Lung (tissue), 12 donors: ENCODE data around the gene PTPRU. TPM values are rescaled to one million over a fixed set of nuclear protein-coding genes. Genes with fewer than 3 reads are reported as not detected.

ENCODE experiments used
- ATAC-seq: fragments of 200-7000 bp; cut with Tn5 transposase; one replicate; pipeline ENCODE4 v1.9.1; 2020; ENCODE audit warnings: moderate number of reproducible peaks; ENCODE audit not compliant: insufficient read depth, low FRiP score
- DNase-seq, 3 donors: peaks; one replicate each; pipeline ENCODE4 v3.0.0-alpha.2; 2013 to 2017
- H3K27ac ChIP-seq, 2 donors: one replicate each; pipeline ENCODE4 v1.5.1; 2013; ENCODE audit warnings: mild to moderate bottlenecking in 2 of 2, moderate library complexity in 2 of 2, control low read depth in 1 of 2, inconsistent platforms in 1 of 2, low read depth in 1 of 2, low read length in 1 of 2
- H3K27me3 ChIP-seq, 3 donors: one replicate each; pipeline ENCODE4 v1.5.1; 2013; ENCODE audit warnings: low read length in 2 of 3; ENCODE audit not compliant: control insufficient read depth in 3 of 3, insufficient read depth in 3 of 3
- H3K36me3 ChIP-seq, 4 donors: one replicate each; pipeline ENCODE4 v1.5.1; 2013; ENCODE audit warnings: low read length in 4 of 4, mild to moderate bottlenecking in 1 of 4, moderate library complexity in 1 of 4; ENCODE audit not compliant: control insufficient read depth in 4 of 4, insufficient read depth in 4 of 4
- H3K4me1 ChIP-seq, 5 donors: one replicate each; pipeline ENCODE4 v1.5.1; 2013; ENCODE audit warnings: low read length in 5 of 5, mild to moderate bottlenecking in 2 of 5, moderate library complexity in 1 of 5; ENCODE audit not compliant: control insufficient read depth in 5 of 5, insufficient read depth in 5 of 5
- H3K4me3 ChIP-seq: one replicate; pipeline ENCODE4 v1.5.1; 2013; ENCODE audit warnings: mild to moderate bottlenecking, control low read depth, moderate library complexity
- H3K9ac ChIP-seq, 2 donors: one replicate each; pipeline ENCODE4 v1.5.1; 2013; ENCODE audit warnings: low read length in 2 of 2, control low read depth in 1 of 2; ENCODE audit not compliant: insufficient read depth in 1 of 2
- H3K9me3 ChIP-seq, 4 donors: one replicate each; pipeline ENCODE4 v1.5.1; 2013; ENCODE audit warnings: low read length in 3 of 4, mild to moderate bottlenecking in 1 of 4, moderate library complexity in 1 of 4; ENCODE audit not compliant: control insufficient read depth in 4 of 4, insufficient read depth in 3 of 4
- CTCF ChIP-seq: IDR thresholded peaks from 2 replicates; pipeline ENCODE4 v1.5.1; 2012; ENCODE audit warnings: mild to moderate bottlenecking; ENCODE audit errors: control extremely low read depth, extremely low read depth
- WGBS, 2 donors: extraction: QIAGEN DNeasy Blood & Tissue Kit; methylation state at CpG; one replicate each; pipeline ENCODE4 v1.1.7; 2013; 5-methylcytosine and 5-hydroxymethylcytosine counted together
- polyA plus RNA-seq, 2 donors: library from polyadenylated mRNA; stranded (reverse); fragments of 200-250 nt; gene quantifications; one replicate each; pipeline ENCODE4 v1.2.1, GENCODE V29; 2013
- total RNA-seq, 2 donors: library from RNA; depleted of rRNA in 1 of 2; stranded (reverse); fragments of >200 nt in 1 of 2; gene quantifications; one replicate each; pipeline ENCODE4 v1.2.1, GENCODE V29; 2014 to 2021
- donor health status: control.
- donor health status: control.
- donor health status: Bipolar disorder and iron deficiency.
- donor health status: healthy.
- donor health status: DM: yes; HTN: yes; CAD: no.

The PTPRU gene
- total and polyA plus RNA-seq, 4 donors: 22.6 to 55.3 (median 32.9) TPM

- ATAC-seq (no peak), DNase-seq (no peak)
- Histone ChIP-seq H3K9me3 (no peaks in the 10 kb centered on the region), H3K27me3 (no peaks in the 10 kb centered on the region), H3K4me3 (no peak overlapping the region), H3K36me3 (peaks cover 3 to 28% (median 23%) of the 10 kb centered on the region in 4 donors), H3K4me1 (no peaks in the 10 kb centered on the region), H3K27ac (no peak overlapping the region), H3K9ac (no peak overlapping the region)
- no peak for TF ChIP-seq CTCF
- 36 to 43% methylated on average over 4 of the region's 4 CpGs for WGBS, 2 donors
Measured at GRCh38 chr1:29208442-29208841, 27.9 kb upstream of the PTPRU start.

DNA sequence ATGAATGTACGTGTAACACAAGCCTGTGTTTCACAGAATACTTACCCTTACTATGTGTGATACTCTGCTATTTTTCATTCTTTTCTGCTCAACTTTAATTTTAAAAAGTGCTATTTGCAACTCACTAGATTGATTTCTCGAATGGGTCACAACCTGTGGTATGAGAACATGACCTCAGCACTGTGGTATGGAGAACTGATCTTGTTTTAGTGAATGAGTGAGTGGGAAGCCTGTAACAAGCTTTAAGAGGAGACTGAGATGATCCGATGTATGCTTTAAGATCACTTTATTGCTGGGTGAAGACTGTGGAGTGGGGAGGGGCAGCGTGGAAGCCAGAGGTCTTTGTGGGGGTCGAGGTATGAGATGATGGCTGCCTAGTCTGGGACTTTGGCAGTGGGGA, 27.1 kb upstream of the PTPRU start:
- Histone ChIP-seq H3K27me3 (no peaks in the 10 kb centered on the region), H3K4me1 (no peaks in the 10 kb centered on the region), H3K9me3 (no peaks in the 10 kb centered on the region), H3K36me3 (peaks cover 5 to 25% (median 24%) of the 10 kb centered on the region in 4 donors), H3K9ac (no peak overlapping the region), H3K27ac (no peak overlapping the region), H3K4me3 (no peak overlapping the region)
- WGBS, 2 donors: 83 to 90% methylated on average over 5 of the region's 5 CpGs
- DNase-seq (no peak), ATAC-seq (no peak)
- no peak for TF ChIP-seq CTCF

DNA sequence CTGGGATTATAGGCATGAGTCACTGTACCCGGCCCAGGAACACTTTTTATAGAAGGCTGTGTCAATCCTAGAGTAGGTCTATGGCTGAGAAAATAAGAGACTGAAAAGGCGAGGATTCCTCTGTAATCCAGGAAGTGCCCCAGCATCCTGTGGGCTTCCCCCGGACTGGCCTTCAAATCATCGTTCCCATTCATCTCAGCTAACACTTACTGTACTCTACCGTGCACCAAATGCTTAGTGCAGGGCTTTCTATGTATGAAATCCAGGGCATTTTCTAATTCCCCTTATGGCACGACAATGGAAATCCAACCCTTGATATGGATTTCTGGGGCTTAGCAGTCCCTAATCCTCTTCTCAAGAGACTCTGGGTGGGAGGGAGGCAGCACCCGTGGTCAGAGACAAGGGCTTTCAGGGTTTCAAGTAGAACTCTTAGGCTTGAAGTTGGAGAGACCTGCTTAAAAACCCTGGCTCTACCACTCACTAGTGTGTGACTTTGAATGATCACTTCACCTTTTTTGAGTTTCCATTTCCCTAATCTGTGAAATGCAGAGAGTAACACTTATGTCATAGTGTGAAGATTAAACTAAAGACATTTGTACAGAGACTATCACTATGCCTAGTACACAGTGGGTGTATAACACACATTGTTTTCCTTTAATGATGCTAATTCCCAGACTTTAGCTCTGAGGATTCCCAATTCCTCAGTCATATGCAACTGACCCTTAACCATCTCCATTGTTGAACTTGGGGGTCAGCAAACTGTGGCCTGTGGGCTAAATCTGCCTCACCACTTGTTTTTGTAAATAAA, 25.8 kb upstream of the PTPRU start:
- no peaks in the 10 kb centered on the region for H3K4me1 ChIP-seq
- TF ChIP-seq CTCF: no peak
- no peaks in the 10 kb centered on the region for H3K9me3 ChIP-seq
- no peak overlapping the region for H3K4me3 ChIP-seq
- no peak overlapping the region for H3K27ac ChIP-seq
- H3K36me3 ChIP-seq: peaks cover 10 to 34% (median 25%) of the 10 kb centered on the region in 4 donors
- H3K27me3 ChIP-seq: no peaks in the 10 kb centered on the region
- ATAC-seq (no peak), DNase-seq (no peak)
- WGBS, 2 donors: 59 to 73% methylated on average over 7 of the region's 7 CpGs
- no peak overlapping the region for H3K9ac ChIP-seq
